Tibial nerve (tissue), 4 donors: ENCODE results near the gene HNRNPA3. TPM values are rescaled to one million over a fixed set of nuclear protein-coding genes. Genes with fewer than 3 reads are reported as not detected.
A peak's percentile ranks its signal among the peaks of the same experiment; 100 is the strongest.

ENCODE experiments used
- DNase-seq, 2 donors: peaks; one replicate each; pipeline ENCODE4 v3.0.0-alpha.2; 2019; ENCODE audit warnings: low spot score in 2 of 2
- H3K27ac ChIP-seq, 4 donors: fragments of 200-600 bp; sonication (generic) in 3 of 4; one replicate each; pipeline ENCODE4 v1.5.1; 2017 to 2019; ENCODE audit warnings: mild to moderate bottlenecking in 1 of 4
- H3K27me3 ChIP-seq, 2 donors: fragments of 200-600 bp; sonication (generic) in 1 of 2; one replicate each; pipeline versions ENCODE4 v1.5.1 to v1.6.0; 2017 to 2019
- H3K36me3 ChIP-seq, 3 donors: fragments of 200-600 bp; sonication (generic); one replicate each; pipeline ENCODE4 v1.5.1; 2018 to 2019
- H3K4me1 ChIP-seq, 4 donors: fragments of 200-600 bp; sonication (generic) in 3 of 4; one replicate each; pipeline ENCODE4 v1.5.1; 2017 to 2019
- H3K4me3 ChIP-seq, 4 donors: fragments of 200-600 bp; sonication (generic) in 3 of 4; one replicate each; pipeline ENCODE4 v1.5.1; 2017 to 2019; ENCODE audit warnings: mild to moderate bottlenecking in 1 of 4, moderate library complexity in 1 of 4
- H3K9me3 ChIP-seq, 4 donors: fragments of 200-600 bp; sonication (generic) in 3 of 4; one replicate each; pipeline ENCODE4 v1.5.1; 2017 to 2019
- CTCF ChIP-seq, 5 experiments: fragments of 200-600 bp in 3 of 5; fragments of 450-650 bp in 2 of 5; sonication (generic) in 3 of 5; IDR thresholded peaks; one replicate each; pipeline ENCODE4 v1.5.1; 2016 to 2019; ENCODE audit warnings: antibody characterized with exemption in 5 of 5, mild to moderate bottlenecking in 3 of 5, moderate library complexity in 2 of 5
- EP300 ChIP-seq, 2 donors: sonication (generic); formaldehyde crosslinking; IDR thresholded peaks; one replicate each; pipeline ENCODE4 v1.6.1; 2017; ENCODE audit warnings: antibody characterized with exemption in 2 of 2, mild to moderate bottlenecking in 1 of 2
- POLR2A ChIP-seq, 2 donors: fragments of 450-650 bp; IDR thresholded peaks; one replicate each; pipeline ENCODE4 v1.6.1; 2017; ENCODE audit warnings: antibody characterized with exemption in 2 of 2, mild to moderate bottlenecking in 2 of 2, moderate library complexity in 2 of 2
- WGBS, 2 donors: methylation state at CpG; one replicate each; pipeline ENCODE4 v1.1.5; 2018; 5-methylcytosine and 5-hydroxymethylcytosine counted together
- small RNA-seq: library from RNA; depleted of rRNA; stranded (forward); fragments of <200 nt; gene quantifications from one replicate; pipeline ENCODE3, GENCODE V24; 2016
- total RNA-seq, 4 donors: library from RNA; depleted of rRNA; stranded (reverse); fragments of >200 nt; gene quantifications; one replicate each; pipeline ENCODE4 v1.1.0, GENCODE V29; 2016

Gene HNRNPA3
- total RNA-seq, 4 donors from 2014 or later = 77.3 to 102 (median 94.4) TPM

GRCh38 chr2:177270531-177270930 lies 57.9 kb downstream of the HNRNPA3 start:
- Histone ChIP-seq H3K27ac (peak overlapping the region in 1 of 4 donors; percentile 8), H3K27me3 (no peaks in the 10 kb centered on the region), H3K36me3 (no peaks in the 10 kb centered on the region), H3K9me3 (no peaks in the 10 kb centered on the region), H3K4me1 (peaks cover 10 to 44% (median 24%) of the 10 kb centered on the region in 4 donors), H3K4me3 (no peak overlapping the region)
- WGBS, 2 donors = 90 to 93% methylated on average over 4 of the region's 4 CpGs
- no peak for TF ChIP-seq CTCF (IDR thresholded peaks at IDR 0.05)
- no peak for TF ChIP-seq POLR2A (IDR thresholded peaks at IDR 0.05)
- TF ChIP-seq EP300 (IDR thresholded peaks at IDR 0.05) = no peak
- DNase-seq = no peak

GRCh38 chr2:177271981-177272666 lies 59.5 kb downstream of the HNRNPA3 start:
- H3K27me3 ChIP-seq = no peaks in the 10 kb centered on the region
- H3K4me1 ChIP-seq = peaks cover 0 to 37% (median 13%) of the 10 kb centered on the region in 4 donors
- H3K27ac ChIP-seq = no peak overlapping the region
- H3K36me3 ChIP-seq = no peaks in the 10 kb centered on the region
- no peak for TF ChIP-seq EP300 (IDR thresholded peaks at IDR 0.05)
- TF ChIP-seq CTCF (IDR thresholded peaks at IDR 0.05) = no peak
- no peak for TF ChIP-seq POLR2A (IDR thresholded peaks at IDR 0.05)
- H3K9me3 ChIP-seq = no peaks in the 10 kb centered on the region
- no peak for DNase-seq
- no peak overlapping the region for H3K4me3 ChIP-seq
- whole genome bisulfite sequencing, 2 donors = 83 to 97% methylated on average over 1 of the region's 1 CpG

- Histone ChIP-seq H3K27me3 (no peaks in the 10 kb centered on the region), H3K27ac (peak overlapping the region in 2 of 4 donors; percentile 7 to 78), H3K4me3 (no peak overlapping the region), H3K9me3 (no peaks in the 10 kb centered on the region), H3K36me3 (no peaks in the 10 kb centered on the region), H3K4me1 (peaks cover 0 to 36% (median 13%) of the 10 kb centered on the region in 4 donors)
- no peak for DNase-seq
- WGBS, 2 donors = 81 to 84% methylated on average over 2 of the region's 2 CpGs
- TF ChIP-seq EP300 (IDR thresholded peaks at IDR 0.05) = no peak
- no peak for TF ChIP-seq POLR2A (IDR thresholded peaks at IDR 0.05)
- no peak for TF ChIP-seq CTCF (IDR thresholded peaks at IDR 0.05)
Observed at GRCh38 chr2:177272765-177273164, 60.2 kb downstream of the HNRNPA3 start.

GRCh38 chr2:177273408-177273807 lies 60.8 kb downstream of the HNRNPA3 start:
- Histone ChIP-seq H3K27me3 (no peaks in the 10 kb centered on the region), H3K4me1 (peaks cover 0 to 36% (median 13%) of the 10 kb centered on the region in 4 donors), H3K4me3 (no peak overlapping the region), H3K36me3 (no peaks in the 10 kb centered on the region), H3K9me3 (no peaks in the 10 kb centered on the region), H3K27ac (peak overlapping the region in 1 of 4 donors; percentile 78)
- WGBS, 2 donors = 47 to 62% methylated on average over 3 of the region's 3 CpGs
- no peak for TF ChIP-seq CTCF (IDR thresholded peaks at IDR 0.05)
- TF ChIP-seq EP300 (IDR thresholded peaks at IDR 0.05) = peak in 1 of 2 donors; percentile 25
- DNase-seq = no peak

Small RNAs within 50 kb of the gene (small RNA-seq; reads per million reads assigned to genes)
- gene MIR3128 (not detected), gene RF00019 (not detected)

Other genes with a start within 250 kb of the HNRNPA3 start
- gene NFE2L2, start 51.9 kb downstream of the HNRNPA3 start, total RNA-seq = 100 to 1,000 TPM; 112 to 164 (median 145) TPM
- 10 to 100 TPM; 33.9 to 47.9 (median 40.1) TPM for gene AGPS, start 180.0 kb downstream of the HNRNPA3 start, total RNA-seq